ENCODE data around the gene ST3GAL6.

ST3GAL6 gene

DNA sequence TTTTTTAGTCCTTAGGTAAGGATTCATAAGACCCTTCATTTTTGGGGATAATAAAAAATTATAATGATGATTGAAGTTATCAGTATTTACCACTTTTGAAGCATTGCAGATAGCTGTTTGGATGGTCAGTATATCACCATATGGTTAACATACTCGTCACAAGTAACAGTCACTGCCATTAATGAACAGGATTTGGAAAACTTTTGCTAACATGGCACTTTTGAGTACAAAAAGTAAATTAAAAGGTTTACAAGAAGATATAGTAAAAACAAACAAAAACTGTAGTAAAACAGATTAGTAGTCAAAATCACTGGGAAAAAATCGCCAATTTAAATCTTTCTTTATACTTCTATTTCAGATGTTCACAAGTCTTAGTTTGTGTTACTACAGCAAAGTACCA is 37.8 kb upstream of the ST3GAL6 start:
- H3K4me1 ChIP-seq (ENCODE audit: control insufficient read depth, insufficient read depth, low read length) = peaks cover 2% of the 10 kb centered on the region; the same call in 1 of the 2 replicates
- ChIA-PET POLR2A (no interaction called here), CTCF (no interaction called here)
- no peak overlapping the region for H3K27ac ChIP-seq (ENCODE audit: extremely low read depth, low read depth, low read length)
- H3K9me3 ChIP-seq (ENCODE audit: control insufficient read depth, insufficient read depth, low read depth, low read length) = no peaks in the 10 kb centered on the region
- H3K4me3 ChIP-seq (ENCODE audit: low read depth, low read length) = no peak overlapping the region
- TF ChIP-seq ZNF248 (tag by site-specific recombination; IDR thresholded peaks at IDR 0.05) = no peak
- TF ChIP-seq, protein P1, sequence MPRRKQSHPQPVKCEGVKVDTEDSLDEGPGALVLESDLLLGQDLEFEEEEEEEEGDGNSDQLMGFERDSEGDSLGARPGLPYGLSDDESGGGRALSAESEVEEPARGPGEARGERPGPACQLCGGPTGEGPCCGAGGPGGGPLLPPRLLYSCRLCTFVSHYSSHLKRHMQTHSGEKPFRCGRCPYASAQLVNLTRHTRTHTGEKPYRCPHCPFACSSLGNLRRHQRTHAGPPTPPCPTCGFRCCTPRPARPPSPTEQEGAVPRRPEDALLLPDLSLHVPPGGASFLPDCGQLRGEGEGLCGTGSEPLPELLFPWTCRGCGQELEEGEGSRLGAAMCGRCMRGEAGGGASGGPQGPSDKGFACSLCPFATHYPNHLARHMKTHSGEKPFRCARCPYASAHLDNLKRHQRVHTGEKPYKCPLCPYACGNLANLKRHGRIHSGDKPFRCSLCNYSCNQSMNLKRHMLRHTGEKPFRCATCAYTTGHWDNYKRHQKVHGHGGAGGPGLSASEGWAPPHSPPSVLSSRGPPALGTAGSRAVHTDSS (tag by site-specific recombination; IDR thresholded peaks at IDR 0.05) = no peak
- TF ChIP-seq, protein P2, sequence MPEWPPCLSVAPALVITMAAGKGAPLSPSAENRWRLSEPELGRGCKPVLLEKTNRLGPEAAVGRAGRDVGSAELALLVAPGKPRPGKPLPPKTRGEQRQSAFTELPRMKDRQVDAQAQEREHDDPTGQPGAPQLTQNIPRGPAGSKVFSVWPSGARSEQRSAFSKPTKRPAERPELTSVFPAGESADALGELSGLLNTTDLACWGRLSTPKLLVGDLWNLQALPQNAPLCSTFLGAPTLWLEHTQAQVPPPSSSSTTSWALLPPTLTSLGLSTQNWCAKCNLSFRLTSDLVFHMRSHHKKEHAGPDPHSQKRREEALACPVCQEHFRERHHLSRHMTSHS (tag by site-specific recombination; IDR thresholded peaks at IDR 0.05) = no peak
- no peak for TF ChIP-seq ZNF585B (tag by site-specific recombination; IDR thresholded peaks at IDR 0.05)
- TF ChIP-seq, protein P3, sequence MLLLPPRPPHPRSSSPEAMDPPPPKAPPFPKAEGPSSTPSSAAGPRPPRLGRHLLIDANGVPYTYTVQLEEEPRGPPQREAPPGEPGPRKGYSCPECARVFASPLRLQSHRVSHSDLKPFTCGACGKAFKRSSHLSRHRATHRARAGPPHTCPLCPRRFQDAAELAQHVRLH (tag by site-specific recombination; IDR thresholded peaks at IDR 0.05) = no peak
- no peaks in the 10 kb centered on the region for H3K36me3 ChIP-seq (ENCODE audit: control insufficient read depth in 2 of 2, insufficient read depth in 1 of 2, low read length in 2 of 2)

DNA sequence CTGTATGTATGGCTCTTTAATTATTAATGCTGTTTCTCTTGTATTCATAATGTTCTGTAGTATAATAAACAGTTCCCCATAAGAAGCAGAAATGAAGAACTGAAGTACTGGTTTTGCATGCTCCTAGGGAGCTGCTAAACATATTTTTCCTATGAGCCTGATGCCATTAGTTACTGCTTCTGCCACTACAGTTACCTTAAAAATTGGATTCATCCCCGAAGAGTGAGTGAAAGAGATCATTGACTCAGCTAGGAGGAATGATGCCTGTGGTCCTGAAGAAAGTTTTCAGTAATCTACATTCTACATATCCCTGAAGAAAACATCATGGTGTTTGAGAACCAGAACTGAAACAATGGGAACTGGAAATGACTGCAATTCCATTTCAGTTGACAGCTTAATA is 37.1 kb upstream of the ST3GAL6 start:
- TF ChIP-seq ZEB2 (tag by site-specific recombination; IDR thresholded peaks at IDR 0.05) = no peak
- no peak for TF ChIP-seq ZNF776 (tag by site-specific recombination; IDR thresholded peaks at IDR 0.05; ENCODE audit: borderline replicate concordance)
- TF ChIP-seq, protein P4, sequence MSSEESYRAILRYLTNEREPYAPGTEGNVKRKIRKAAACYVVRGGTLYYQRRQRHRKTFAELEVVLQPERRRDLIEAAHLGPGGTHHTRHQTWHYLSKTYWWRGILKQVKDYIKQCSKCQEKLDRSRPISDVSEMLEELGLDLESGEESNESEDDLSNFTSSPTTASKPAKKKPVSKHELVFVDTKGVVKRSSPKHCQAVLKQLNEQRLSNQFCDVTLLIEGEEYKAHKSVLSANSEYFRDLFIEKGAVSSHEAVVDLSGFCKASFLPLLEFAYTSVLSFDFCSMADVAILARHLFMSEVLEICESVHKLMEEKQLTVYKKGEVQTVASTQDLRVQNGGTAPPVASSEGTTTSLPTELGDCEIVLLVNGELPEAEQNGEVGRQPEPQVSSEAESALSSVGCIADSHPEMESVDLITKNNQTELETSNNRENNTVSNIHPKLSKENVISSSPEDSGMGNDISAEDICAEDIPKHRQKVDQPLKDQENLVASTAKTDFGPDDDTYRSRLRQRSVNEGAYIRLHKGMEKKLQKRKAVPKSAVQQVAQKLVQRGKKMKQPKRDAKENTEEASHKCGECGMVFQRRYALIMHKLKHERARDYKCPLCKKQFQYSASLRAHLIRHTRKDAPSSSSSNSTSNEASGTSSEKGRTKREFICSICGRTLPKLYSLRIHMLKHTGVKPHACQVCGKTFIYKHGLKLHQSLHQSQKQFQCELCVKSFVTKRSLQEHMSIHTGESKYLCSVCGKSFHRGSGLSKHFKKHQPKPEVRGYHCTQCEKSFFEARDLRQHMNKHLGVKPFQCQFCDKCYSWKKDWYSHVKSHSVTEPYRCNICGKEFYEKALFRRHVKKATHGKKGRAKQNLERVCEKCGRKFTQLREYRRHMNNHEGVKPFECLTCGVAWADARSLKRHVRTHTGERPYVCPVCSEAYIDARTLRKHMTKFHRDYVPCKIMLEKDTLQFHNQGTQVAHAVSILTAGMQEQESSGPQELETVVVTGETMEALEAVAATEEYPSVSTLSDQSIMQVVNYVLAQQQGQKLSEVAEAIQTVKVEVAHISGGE (tag by site-specific recombination; conservative IDR thresholded peaks at IDR 0.05; ENCODE audit: low read depth) = no peak
- TF ChIP-seq, protein P2 (tag by site-specific recombination; IDR thresholded peaks at IDR 0.05) = no peak
- no peak for TF ChIP-seq IKZF3 (tag by site-specific recombination; IDR thresholded peaks at IDR 0.05)
- TF ChIP-seq ZNF155 (tag by site-specific recombination; IDR thresholded peaks at IDR 0.05) = no peak
- TF ChIP-seq SCRT1 (tag by site-specific recombination; IDR thresholded peaks at IDR 0.05; ENCODE audit: borderline replicate concordance) = no peak
- TF ChIP-seq ZNF19 (tag by site-specific recombination; IDR thresholded peaks at IDR 0.05; ENCODE audit: low read depth) = no peak
- TF ChIP-seq ZNF837 (tag by site-specific recombination; IDR thresholded peaks at IDR 0.05) = no peak
- TF ChIP-seq ZNF791 (tag by site-specific recombination; IDR thresholded peaks at IDR 0.05) = no peak
- no peak overlapping the region for H3K4me3 ChIP-seq (ENCODE audit: low read depth, low read length)
- peaks cover 2% of the 10 kb centered on the region; the same call in 1 of the 2 replicates for H3K4me1 ChIP-seq (ENCODE audit: control insufficient read depth, insufficient read depth, low read length)
- CTCF ChIA-PET = no interaction called here
- H3K36me3 ChIP-seq (ENCODE audit: control insufficient read depth in 2 of 2, insufficient read depth in 1 of 2, low read length in 2 of 2) = no peaks in the 10 kb centered on the region
- POLR2A ChIA-PET = no interaction called here
- no peaks in the 10 kb centered on the region for H3K9me3 ChIP-seq (ENCODE audit: control insufficient read depth, insufficient read depth, low read depth, low read length)
- no peak overlapping the region for H3K27ac ChIP-seq (ENCODE audit: extremely low read depth, low read depth, low read length)

DNA sequence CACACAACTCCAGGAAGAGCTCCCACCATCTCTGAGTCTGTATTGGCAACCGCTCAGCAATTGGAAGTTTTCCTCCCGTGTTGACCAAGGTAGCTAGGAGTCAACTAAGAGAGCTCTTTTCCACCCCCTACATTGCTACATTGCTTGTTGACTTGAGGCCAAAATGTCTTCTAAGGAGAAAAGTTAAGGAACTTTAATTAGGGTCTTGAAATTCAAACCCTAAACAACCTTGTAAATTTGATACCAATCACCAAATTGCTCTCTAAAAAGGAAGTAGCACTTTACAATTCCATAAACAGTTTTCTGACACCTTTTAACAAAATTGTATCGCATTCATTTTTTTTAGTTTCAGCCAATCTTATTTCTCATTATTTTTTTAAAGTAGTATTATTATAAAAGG is 35.5 kb upstream of the ST3GAL6 start:
- H3K4me1 ChIP-seq (ENCODE audit: control insufficient read depth, insufficient read depth, low read length) = peaks cover 2% of the 10 kb centered on the region; the same call in 1 of the 2 replicates
- POLR2A ChIA-PET = no interaction called here
- H3K27ac ChIP-seq (ENCODE audit: extremely low read depth, low read depth, low read length) = no peak overlapping the region
- TF ChIP-seq ZNF544 (tag by site-specific recombination; IDR thresholded peaks at IDR 0.05) = no peak
- TF ChIP-seq ZNF48 (tag by site-specific recombination; IDR thresholded peaks at IDR 0.05) = no peak
- TF ChIP-seq, protein P5, sequence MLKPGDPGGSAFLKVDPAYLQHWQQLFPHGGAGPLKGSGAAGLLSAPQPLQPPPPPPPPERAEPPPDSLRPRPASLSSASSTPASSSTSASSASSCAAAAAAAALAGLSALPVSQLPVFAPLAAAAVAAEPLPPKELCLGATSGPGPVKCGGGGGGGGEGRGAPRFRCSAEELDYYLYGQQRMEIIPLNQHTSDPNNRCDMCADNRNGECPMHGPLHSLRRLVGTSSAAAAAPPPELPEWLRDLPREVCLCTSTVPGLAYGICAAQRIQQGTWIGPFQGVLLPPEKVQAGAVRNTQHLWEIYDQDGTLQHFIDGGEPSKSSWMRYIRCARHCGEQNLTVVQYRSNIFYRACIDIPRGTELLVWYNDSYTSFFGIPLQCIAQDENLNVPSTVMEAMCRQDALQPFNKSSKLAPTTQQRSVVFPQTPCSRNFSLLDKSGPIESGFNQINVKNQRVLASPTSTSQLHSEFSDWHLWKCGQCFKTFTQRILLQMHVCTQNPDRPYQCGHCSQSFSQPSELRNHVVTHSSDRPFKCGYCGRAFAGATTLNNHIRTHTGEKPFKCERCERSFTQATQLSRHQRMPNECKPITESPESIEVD (tag by site-specific recombination; IDR thresholded peaks at IDR 0.05) = peak; percentile 86
- no peak for TF ChIP-seq ZNF843 (tag by site-specific recombination; IDR thresholded peaks at IDR 0.05)
- no peak for TF ChIP-seq ZNF423 (tag by site-specific recombination; IDR thresholded peaks at IDR 0.05)
- no peak for TF ChIP-seq KLF1 (tag by site-specific recombination; IDR thresholded peaks at IDR 0.05)
- TF ChIP-seq ZBTB1 (tag by site-specific recombination; IDR thresholded peaks at IDR 0.05) = no peak
- TF ChIP-seq ZNF792 (tag by site-specific recombination; IDR thresholded peaks at IDR 0.05) = no peak

More for the DNA sequence above, 35.5 kb upstream of the ST3GAL6 start:
- CTCF ChIA-PET = no interaction called here
- Histone ChIP-seq H3K9me3 (ENCODE audit: control insufficient read depth, insufficient read depth, low read depth, low read length) (no peaks in the 10 kb centered on the region), H3K36me3 (ENCODE audit: control insufficient read depth in 2 of 2, insufficient read depth in 1 of 2, low read length in 2 of 2) (no peaks in the 10 kb centered on the region), H3K4me3 (ENCODE audit: low read depth, low read length) (no peak overlapping the region)

Data from HEK293 (cell line).